WERI-Rb-1 (cell line): ENCODE data around the gene C20orf144.
A peak's percentile ranks its signal among the peaks of the same experiment; 100 is the strongest.

Source experiments
- DNase-seq: peaks from one replicate; pipeline ENCODE4 v3.0.0-alpha.2; 2020
- H3K27ac ChIP-seq: fragments of 250-450 bp; sonication (Bioruptor Pico); 2 replicates; pipeline ENCODE4 v1.5.1; 2020; ENCODE audit warnings: mild to moderate bottlenecking, moderate library complexity
- H3K27me3 ChIP-seq: fragments of 250-450 bp; sonication (Bioruptor Pico); 2 replicates; pipeline ENCODE4 v1.5.1; 2021; ENCODE audit warnings: mild to moderate bottlenecking, low read depth, moderate library complexity; ENCODE audit not compliant: insufficient read depth, severe bottlenecking
- H3K36me3 ChIP-seq: fragments of 250-450 bp; sonication (Bioruptor Pico); 2 replicates; pipeline ENCODE4 v1.5.1; 2020; ENCODE audit warnings: mild to moderate bottlenecking, moderate library complexity
- H3K4me3 ChIP-seq: 2 replicates; pipeline ENCODE4 v1.5.1; 2011; ENCODE audit warnings: low read depth, mild to moderate bottlenecking, control low read depth, low read length
- H3K9me3 ChIP-seq: fragments of 250-450 bp; sonication (Bioruptor Pico); 2 replicates; pipeline ENCODE4 v1.5.1; 2021; ENCODE audit warnings: mild to moderate bottlenecking, moderate library complexity; ENCODE audit not compliant: severe bottlenecking
- TF ChIP-seq, protein P1 (sequence below): IDR thresholded peaks from 2 replicates; pipeline ENCODE4 v1.5.1; 2011; ENCODE audit warnings: low read depth, mild to moderate bottlenecking, control low read depth, inconsistent platforms, low read length

C20orf144 gene

DNA sequence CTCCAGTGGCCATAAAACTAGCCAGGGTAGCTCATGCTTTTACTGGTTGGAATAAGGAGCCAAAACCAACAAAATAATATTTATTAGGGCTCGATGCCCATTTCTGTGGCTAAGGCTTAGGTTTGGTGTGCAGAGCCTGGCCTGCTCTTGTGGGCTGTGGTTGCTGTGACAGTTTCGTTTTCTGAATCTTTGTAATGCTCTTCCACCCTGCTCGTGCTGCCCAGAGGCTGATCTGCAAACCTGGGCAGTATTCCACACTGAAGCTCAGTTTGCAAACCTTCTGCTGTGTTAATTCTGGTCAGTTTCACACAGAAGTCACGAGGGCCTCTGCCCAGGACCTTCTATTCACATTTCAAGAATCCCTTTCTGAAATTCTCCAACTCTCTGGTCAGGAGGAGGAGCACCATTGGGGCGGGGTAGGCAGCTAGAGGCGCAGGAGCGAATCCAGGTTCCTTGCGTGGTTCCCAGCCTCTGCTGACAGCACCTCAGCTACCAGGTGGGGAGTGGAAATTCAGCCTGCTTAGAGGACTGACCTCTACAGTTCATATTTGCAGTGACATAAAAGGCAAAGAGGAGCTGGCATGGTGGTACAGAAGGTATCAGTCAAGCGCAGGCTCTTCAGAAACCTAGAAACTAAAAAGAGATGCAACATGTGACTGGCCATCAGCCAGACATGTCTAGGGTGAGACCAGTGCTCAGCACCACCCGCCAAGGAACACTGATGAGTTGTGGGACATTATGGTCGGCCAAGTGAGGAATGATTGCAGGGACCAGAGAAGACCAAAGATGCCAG is 14.3 kb upstream of the C20orf144 start:
- DNase-seq, result no peak
- TF ChIP-seq, protein P1, sequence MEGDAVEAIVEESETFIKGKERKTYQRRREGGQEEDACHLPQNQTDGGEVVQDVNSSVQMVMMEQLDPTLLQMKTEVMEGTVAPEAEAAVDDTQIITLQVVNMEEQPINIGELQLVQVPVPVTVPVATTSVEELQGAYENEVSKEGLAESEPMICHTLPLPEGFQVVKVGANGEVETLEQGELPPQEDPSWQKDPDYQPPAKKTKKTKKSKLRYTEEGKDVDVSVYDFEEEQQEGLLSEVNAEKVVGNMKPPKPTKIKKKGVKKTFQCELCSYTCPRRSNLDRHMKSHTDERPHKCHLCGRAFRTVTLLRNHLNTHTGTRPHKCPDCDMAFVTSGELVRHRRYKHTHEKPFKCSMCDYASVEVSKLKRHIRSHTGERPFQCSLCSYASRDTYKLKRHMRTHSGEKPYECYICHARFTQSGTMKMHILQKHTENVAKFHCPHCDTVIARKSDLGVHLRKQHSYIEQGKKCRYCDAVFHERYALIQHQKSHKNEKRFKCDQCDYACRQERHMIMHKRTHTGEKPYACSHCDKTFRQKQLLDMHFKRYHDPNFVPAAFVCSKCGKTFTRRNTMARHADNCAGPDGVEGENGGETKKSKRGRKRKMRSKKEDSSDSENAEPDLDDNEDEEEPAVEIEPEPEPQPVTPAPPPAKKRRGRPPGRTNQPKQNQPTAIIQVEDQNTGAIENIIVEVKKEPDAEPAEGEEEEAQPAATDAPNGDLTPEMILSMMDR, result no peak
- Histone ChIP-seq H3K27me3 (no peaks in the 10 kb centered on the region), H3K4me3 (no peak overlapping the region), H3K27ac (peak overlapping the region; percentile 88), H3K36me3 (peaks cover 30% of the 10 kb centered on the region), H3K9me3 (no peaks in the 10 kb centered on the region)

DNA sequence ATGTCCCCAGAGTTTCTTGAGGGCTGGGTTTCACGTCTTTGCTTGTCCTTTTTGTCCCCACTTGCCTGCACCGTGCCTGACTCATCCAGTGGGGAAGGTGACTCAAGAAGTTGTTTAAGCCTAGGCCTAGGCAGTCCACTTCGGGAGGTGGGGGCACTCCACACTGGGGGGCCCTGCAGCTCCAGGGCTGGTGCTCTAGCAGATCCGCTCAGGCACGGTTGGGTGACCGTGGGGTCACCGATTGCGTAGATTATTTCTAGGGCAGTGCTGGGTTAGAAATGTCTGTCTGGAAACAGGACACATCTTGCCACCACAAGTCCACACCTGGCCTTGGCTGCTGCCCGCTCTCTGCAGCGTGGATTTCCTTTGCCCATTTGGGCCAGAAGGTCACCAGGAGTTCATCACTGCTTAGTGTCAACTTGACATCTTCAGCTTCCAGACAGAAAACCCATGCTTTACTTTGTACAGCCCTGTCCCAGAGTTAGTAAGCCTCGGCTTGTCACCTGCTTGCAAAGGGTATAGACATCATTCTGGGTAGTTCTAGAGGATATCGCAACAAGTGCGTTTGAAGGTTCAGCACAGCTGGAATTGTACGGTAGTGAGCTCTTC is 13.6 kb upstream of the C20orf144 start:
- no peaks in the 10 kb centered on the region for H3K27me3 ChIP-seq
- TF ChIP-seq, protein P1, result no peak
- peak overlapping the region; percentile 3; the same call in 1 of the 2 replicates for H3K4me3 ChIP-seq
- no peaks in the 10 kb centered on the region for H3K9me3 ChIP-seq
- peaks cover 27% of the 10 kb centered on the region for H3K36me3 ChIP-seq
- H3K27ac ChIP-seq, result peak overlapping the region; percentile 88
- DNase-seq, result peak; percentile 71

DNA sequence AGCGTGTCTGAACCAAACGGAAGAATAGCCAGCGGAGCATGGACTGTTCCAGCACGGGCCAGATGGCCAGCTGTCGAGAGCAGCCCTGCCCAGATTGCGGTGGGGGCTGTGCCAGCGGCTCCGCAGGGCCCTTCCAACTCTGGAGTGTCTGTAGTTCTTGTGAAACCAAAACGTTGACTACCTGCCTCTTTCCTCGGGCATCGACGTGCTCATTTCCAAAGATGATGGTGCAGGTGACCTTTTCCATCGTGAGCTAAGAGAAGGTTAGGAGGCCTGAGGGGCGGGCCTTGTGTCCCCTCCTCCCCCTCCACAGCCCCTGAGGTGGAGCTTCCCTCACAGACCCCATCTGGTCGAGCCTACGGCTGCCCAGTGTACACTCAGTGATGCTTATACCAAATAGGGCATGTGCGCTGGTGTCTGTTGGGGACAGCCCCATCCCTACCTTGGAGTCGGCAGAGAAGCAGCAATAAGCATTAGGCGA is 12.9 kb upstream of the C20orf144 start:
- peak overlapping the region; percentile 88 for H3K27ac ChIP-seq
- H3K36me3 ChIP-seq, result peaks cover 22% of the 10 kb centered on the region
- peak overlapping the region; percentile 3 for H3K4me3 ChIP-seq
- no peaks in the 10 kb centered on the region for H3K27me3 ChIP-seq
- no peaks in the 10 kb centered on the region for H3K9me3 ChIP-seq
- peak; percentile 83 for DNase-seq
- TF ChIP-seq, protein P1, result no peak

DNA sequence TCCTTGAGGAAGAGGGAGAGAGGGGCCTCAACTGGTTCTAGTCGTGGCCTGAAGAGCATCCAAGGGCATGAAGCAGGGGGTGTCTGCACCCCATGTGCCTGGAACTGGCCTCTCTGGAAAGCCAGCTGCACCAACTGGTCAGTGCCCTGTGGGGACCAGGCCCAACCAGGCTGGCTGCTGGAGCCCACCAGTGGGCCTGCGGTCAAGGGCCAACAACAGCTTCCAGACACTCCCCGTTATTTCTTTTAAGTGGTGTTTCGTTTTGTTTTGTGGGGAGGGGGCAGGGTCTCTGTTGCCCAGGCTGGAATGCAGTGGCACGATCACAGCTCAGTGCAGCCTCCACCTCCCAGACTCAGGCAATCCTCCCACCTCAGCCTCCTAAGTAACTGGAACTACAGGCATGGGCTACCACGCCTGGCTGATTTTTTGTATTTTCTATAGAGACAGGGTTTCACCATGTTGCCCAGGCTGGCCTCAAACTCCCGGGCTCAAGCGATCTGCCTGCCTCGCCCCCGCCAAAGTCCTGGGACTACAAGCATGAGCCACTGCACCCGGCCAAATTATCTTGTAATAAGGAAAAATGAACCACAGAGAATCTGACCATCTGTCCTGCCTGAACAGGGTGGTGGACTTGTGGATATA is 11.9 kb upstream of the C20orf144 start:
- H3K9me3 ChIP-seq, result no peaks in the 10 kb centered on the region
- no peaks in the 10 kb centered on the region for H3K27me3 ChIP-seq
- no peak overlapping the region for H3K4me3 ChIP-seq
- DNase-seq, result no peak
- peaks cover 12% of the 10 kb centered on the region for H3K36me3 ChIP-seq
- TF ChIP-seq, protein P1, result no peak
- peak overlapping the region; percentile 88 for H3K27ac ChIP-seq

DNA sequence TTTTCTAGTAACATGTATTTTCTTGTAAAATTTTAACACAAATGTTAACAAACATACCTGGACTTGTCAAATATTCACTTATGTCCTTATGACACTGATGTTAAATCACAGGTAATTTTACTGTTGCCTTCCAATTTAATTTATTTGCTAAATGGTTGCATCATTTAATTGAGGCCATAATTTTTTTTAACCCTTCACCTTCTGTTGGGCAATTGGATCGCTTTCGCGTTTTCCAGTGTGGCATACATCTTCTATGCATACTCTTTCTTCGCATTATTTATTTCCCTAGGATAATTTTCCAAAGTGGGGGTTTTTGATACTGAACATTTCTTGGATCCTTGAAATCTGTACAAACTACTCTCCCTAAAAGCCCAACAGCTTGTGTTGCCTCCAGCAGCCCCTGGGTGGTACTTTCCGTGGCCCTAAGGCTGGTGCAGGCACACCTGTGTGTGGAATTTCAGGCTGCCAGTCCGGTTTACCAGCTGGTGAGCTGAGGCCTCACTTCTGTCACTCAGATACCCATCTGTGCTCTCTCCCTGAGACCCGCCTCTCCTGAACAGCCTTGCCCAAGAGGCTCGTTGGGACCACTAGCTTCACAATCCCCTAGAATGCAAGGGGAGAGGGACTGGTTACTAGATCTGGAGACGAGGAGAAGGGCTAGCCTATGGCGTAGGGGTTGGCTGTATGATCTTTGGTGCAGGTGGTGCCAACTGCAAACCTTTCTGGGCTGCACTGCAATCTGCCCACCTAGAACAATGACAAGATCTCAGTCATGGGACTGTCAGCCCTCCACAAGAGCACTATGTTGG is 11.2 kb upstream of the C20orf144 start:
- no peak overlapping the region for H3K4me3 ChIP-seq
- TF ChIP-seq, protein P1, result no peak
- no peak for DNase-seq
- no peaks in the 10 kb centered on the region for H3K9me3 ChIP-seq
- H3K27ac ChIP-seq, result no peak overlapping the region
- H3K36me3 ChIP-seq, result peaks cover 5% of the 10 kb centered on the region
- H3K27me3 ChIP-seq, result no peaks in the 10 kb centered on the region
